AG04450 (cell line): Measurements from ENCODE around the gene UNC45B. TPM values are rescaled to one million over a fixed set of nuclear protein-coding genes. Genes with fewer than 3 reads are reported as not detected.

Experiments used
- CTCF ChIA-PET: fragments of 300-600, 350-600 bp; formaldehyde crosslinking; extraction: SDS; loops from one replicate; lab custom pipeline; 2022; ENCODE audit warnings: antibody characterized with exemption, inconsistent platforms; lab: Charles Lee
- POLR2A ChIA-PET: fragments of 350-600 bp; formaldehyde crosslinking; extraction: SDS; loops from one replicate; lab custom pipeline; 2021; ENCODE audit warnings: antibody characterized with exemption, inconsistent platforms; lab: Yijun Ruan, JAX
- DNase-seq: peaks from one replicate; pipeline ENCODE4 v3.0.0-alpha.2; 2011; ENCODE audit warnings: low read depth, low spot score
- H3K27ac ChIP-seq: one replicate; pipeline ENCODE4 v1.5.1; 2012; ENCODE audit warnings: low read depth, low read length, control low read depth
- H3K27me3 ChIP-seq: one replicate; pipeline ENCODE4 v1.6.0; 2012; ENCODE audit warnings: low read length; ENCODE audit not compliant: control insufficient read depth, insufficient read depth
- H3K4me3 ChIP-seq: 2 replicates; pipeline ENCODE4 v1.5.1; 2011; ENCODE audit warnings: mild to moderate bottlenecking, low read depth, low read length, control low read depth
- H3K9me3 ChIP-seq: 2 replicates; pipeline ENCODE4 v1.5.1; 2012; ENCODE audit warnings: low read length; ENCODE audit not compliant: control insufficient read depth, insufficient read depth
- polyA plus RNA-seq: library from polyadenylated mRNA; depleted of rRNA; stranded (reverse); fragments of >200 nt; gene quantifications from 2 replicates; pipeline ENCODE4 v1.2.3, GENCODE V29; 2011
- TF ChIP-seq, protein P1 (sequence below): IDR thresholded peaks from 2 replicates; pipeline ENCODE4 v1.5.1; 2011; ENCODE audit warnings: low read depth, low read length, control low read depth, inconsistent platforms

UNC45B gene
- polyA plus RNA-seq, 1 experiment: not detected

DNA sequence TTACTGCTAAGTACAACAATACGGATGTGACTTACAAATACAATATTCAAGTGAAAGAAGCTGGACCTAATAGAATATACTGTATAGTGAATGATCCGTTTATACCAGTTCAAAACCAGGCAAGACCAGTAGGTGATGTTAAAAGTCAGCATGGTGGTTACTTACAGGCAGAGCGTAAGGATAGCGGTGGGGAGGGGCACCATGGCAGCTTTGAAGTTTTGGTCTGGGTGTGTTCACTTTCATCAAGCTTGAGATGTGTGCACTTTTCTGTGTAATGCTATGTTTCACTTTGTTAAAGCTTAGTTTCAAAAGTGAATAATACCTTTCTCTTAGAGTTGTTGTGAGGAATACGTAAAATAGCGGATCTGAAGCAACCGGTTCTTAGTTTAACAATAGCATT is 63.1 kb downstream of the UNC45B start:
- CTCF ChIA-PET: no interaction called here

DNA sequence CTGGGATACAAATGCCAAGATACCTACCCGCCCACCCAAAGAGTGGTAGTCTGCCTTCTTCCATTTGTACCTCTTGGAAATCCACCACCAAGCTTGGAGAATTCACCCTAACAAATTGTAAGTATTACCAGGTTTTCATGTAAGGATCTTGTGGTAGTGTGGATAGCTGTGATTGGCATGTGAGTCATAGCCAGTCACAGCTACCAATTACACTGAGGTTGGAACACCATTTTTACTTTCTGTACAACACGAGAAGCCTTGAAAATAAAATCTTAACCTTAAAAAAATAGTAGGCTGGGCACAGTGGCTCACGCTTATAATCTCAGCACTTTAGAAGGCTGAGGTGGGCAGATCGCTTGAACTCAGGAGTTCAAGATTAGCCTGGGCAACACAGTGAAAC is 65.1 kb downstream of the UNC45B start:
- H3K27ac ChIP-seq: no peak overlapping the region
- no peak overlapping the region for H3K4me3 ChIP-seq
- ChIA-PET POLR2A (no interaction called here), CTCF (no interaction called here)
- H3K9me3 ChIP-seq: no peaks in the 10 kb centered on the region
- TF ChIP-seq, protein P1, sequence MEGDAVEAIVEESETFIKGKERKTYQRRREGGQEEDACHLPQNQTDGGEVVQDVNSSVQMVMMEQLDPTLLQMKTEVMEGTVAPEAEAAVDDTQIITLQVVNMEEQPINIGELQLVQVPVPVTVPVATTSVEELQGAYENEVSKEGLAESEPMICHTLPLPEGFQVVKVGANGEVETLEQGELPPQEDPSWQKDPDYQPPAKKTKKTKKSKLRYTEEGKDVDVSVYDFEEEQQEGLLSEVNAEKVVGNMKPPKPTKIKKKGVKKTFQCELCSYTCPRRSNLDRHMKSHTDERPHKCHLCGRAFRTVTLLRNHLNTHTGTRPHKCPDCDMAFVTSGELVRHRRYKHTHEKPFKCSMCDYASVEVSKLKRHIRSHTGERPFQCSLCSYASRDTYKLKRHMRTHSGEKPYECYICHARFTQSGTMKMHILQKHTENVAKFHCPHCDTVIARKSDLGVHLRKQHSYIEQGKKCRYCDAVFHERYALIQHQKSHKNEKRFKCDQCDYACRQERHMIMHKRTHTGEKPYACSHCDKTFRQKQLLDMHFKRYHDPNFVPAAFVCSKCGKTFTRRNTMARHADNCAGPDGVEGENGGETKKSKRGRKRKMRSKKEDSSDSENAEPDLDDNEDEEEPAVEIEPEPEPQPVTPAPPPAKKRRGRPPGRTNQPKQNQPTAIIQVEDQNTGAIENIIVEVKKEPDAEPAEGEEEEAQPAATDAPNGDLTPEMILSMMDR: no peak
- H3K27me3 ChIP-seq: no peaks in the 10 kb centered on the region
- DNase-seq: no peak

More for the DNA sequence above, 63.1 kb downstream of the UNC45B start:
- H3K9me3 ChIP-seq: no peaks in the 10 kb centered on the region
- H3K4me3 ChIP-seq: no peak overlapping the region
- H3K27ac ChIP-seq: no peak overlapping the region
- POLR2A ChIA-PET: no interaction called here
- H3K27me3 ChIP-seq: no peaks in the 10 kb centered on the region
- TF ChIP-seq, protein P1: no peak
- no peak for DNase-seq

DNA sequence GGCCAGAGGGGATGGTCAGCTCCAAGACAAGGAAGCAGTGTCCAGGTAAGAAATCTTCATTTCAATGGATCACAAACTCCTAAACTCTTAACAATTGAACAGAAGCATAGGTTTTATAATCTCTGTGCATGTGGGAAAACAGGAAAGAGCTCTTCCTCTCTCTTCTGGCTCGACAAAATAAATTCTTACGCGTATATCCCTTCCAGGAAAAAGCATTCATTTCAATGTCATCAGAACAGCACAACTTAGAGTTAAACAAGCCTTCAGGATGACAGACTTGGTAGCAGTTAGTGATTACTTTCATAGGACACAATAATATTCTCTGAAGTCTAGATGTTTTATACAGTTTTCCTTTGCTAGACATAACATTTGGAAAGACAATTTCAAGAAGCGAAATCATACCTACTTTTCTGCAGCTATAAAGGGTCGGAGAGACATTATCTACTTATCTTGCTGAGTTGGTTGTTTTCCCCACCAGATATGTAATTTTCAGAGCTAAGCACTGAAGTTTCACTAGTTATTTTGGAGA is 65.9 kb downstream of the UNC45B start:
- Histone ChIP-seq H3K9me3 (no peaks in the 10 kb centered on the region), H3K27me3 (no peaks in the 10 kb centered on the region), H3K4me3 (no peak overlapping the region), H3K27ac (no peak overlapping the region)
- TF ChIP-seq, protein P1: no peak
- DNase-seq: no peak
- ChIA-PET POLR2A (no interaction called here), CTCF (no interaction called here)

DNA sequence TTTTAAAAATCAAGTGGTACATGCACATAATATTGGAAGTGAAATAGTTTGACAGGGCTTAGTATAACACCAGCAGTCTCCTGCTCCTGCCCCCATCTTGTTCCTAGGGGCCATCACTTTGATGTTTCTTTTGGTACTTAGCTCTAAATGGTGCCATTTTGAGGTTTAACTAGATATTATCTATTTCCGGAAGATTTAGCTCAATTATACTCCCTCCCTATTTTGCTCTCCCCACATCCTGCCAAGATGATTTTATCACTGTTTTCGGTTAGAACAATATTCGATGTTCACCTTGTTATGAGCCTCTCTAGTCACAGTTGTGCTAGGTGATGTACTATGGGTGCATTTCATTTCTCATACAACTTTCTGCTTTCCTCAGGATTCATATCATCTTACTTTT is 66.6 kb downstream of the UNC45B start:
- H3K4me3 ChIP-seq: no peak overlapping the region
- H3K27ac ChIP-seq: no peak overlapping the region
- POLR2A ChIA-PET: no interaction called here
- CTCF ChIA-PET: no interaction called here
- DNase-seq: no peak
- no peaks in the 10 kb centered on the region for H3K9me3 ChIP-seq
- TF ChIP-seq, protein P1: no peak
- H3K27me3 ChIP-seq: no peaks in the 10 kb centered on the region

DNA sequence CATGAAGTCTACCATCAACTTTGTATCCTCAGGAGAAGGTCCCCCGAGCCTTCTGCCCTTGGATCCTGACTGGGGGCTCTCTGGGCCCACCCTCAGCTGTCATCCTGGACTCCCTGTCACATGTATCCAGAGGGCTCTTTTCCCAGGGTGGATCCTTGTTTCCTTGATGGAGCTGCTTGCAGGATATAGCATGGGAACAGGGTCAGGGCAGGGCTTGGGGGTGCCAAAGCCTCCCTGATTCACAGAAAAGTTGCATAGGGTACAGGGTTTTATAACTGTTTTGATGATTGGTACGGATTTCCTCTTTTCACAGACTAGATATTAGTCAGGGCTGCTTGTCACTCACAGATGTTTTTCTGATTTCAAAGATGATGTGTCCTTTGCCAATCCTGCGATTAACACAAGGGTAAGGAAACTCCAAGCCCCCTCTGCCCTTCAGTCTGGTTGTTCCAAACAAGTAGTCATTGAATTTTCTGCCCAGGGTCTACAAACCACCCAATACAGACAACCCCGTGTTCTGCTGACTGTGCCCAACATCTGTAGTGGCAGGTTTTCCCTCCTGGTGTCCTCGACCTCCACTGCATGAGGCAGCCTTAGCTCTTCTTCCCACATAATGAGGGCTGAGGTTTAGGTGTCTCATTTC is 67.1 kb downstream of the UNC45B start:
- ChIA-PET CTCF (no interaction called here), POLR2A (no interaction called here)
- no peaks in the 10 kb centered on the region for H3K9me3 ChIP-seq
- H3K27ac ChIP-seq: no peak overlapping the region
- TF ChIP-seq, protein P1: no peak
- H3K27me3 ChIP-seq: no peaks in the 10 kb centered on the region
- H3K4me3 ChIP-seq: no peak overlapping the region
- no peak for DNase-seq
